PC-3 (cell line): ENCODE results near the gene SNRPA1.

Experiments
- EZH2 ChIP-seq: fragments of 300-600 bp; sonication (generic); IDR thresholded peaks from one replicate; pipeline ENCODE4 v1.6.1; 2017; ENCODE audit warnings: antibody characterized with exemption, mild to moderate bottlenecking, low read length; ENCODE audit not compliant: unreplicated experiment
- EZH2phosphoT487 ChIP-seq: fragments of 300-600 bp; sonication (generic); IDR thresholded peaks from 2 replicates; pipeline ENCODE4 v1.6.1; 2018; ENCODE audit warnings: mild to moderate bottlenecking, antibody characterized with exemption, low read length, borderline replicate concordance
- TF ChIP-seq, protein P1 (sequence below): fragments of 300-600 bp; sonication (generic); conservative IDR thresholded peaks from 2 replicates; pipeline ENCODE4 v1.5.1; 2017; ENCODE audit warnings: antibody characterized with exemption, low read depth, mild to moderate bottlenecking, low read length

DNA sequence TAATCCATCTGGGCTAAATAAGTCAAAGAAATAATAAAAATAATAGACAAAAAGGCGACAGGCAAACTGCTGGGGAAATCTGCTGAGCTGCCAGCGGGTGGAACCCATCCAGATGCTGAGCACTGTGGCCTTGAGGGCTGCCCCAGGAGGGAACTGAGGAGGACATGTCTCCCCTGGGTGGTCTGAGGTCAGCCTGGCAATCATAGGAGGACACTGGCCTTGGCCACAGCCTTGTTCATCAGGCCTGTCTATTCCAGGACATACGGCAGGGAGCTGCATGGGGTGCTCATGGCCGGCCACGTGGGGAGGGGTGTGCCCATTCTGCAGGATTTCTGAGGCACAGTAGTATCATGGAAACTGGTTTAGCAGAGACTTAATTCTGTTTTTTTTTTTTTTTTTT, 21.5 kb upstream of the SNRPA1 start:
- TF ChIP-seq, protein P1, sequence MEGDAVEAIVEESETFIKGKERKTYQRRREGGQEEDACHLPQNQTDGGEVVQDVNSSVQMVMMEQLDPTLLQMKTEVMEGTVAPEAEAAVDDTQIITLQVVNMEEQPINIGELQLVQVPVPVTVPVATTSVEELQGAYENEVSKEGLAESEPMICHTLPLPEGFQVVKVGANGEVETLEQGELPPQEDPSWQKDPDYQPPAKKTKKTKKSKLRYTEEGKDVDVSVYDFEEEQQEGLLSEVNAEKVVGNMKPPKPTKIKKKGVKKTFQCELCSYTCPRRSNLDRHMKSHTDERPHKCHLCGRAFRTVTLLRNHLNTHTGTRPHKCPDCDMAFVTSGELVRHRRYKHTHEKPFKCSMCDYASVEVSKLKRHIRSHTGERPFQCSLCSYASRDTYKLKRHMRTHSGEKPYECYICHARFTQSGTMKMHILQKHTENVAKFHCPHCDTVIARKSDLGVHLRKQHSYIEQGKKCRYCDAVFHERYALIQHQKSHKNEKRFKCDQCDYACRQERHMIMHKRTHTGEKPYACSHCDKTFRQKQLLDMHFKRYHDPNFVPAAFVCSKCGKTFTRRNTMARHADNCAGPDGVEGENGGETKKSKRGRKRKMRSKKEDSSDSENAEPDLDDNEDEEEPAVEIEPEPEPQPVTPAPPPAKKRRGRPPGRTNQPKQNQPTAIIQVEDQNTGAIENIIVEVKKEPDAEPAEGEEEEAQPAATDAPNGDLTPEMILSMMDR = no peak
- TF ChIP-seq EZH2 = no peak
- no peak for TF ChIP-seq EZH2phosphoT487
